Measurements from ENCODE around the gene NDUFS6. TPM values are rescaled to one million over a fixed set of nuclear protein-coding genes. Genes with fewer than 3 reads are reported as not detected.
"Not testable (repeated sequence)": the region's sequence is repeated elsewhere in the genome, so short reads cannot be mapped to it uniquely, and the experiment has no call there.

NDUFS6 gene
- total RNA-seq, 1 donor from 2014 or later: 69.2 TPM

DNA sequence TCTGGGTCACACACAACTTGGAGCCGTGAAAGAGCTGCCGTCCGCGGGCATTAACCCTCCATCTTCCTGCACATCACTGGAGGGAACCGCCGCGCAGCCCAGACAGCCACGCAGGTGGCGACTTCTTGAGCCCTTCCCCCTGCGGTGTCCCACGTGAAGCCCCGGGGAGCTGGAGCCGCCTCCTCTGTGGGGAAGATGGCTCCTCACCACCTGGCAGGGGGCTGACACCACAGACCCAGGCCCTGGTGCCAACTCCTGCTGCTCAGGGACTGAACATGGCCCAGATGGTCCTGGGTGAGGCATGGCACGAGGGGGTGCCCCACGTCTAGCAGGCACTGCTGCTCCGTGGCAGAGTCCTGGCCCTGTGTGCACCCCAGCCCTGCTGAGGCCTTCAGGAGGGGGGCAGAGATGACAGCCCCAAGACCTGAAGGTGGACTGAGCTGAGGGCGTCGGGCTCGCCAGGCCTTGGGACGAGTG lies 38.9 kb downstream of the NDUFS6 start:
- no peak for DNase-seq (ENCODE audit: low read depth)
- Histone ChIP-seq H3K36me3 (ENCODE audit: control insufficient read depth, insufficient read depth, low read length) (no peaks in the 10 kb centered on the region), H3K4me3 (ENCODE audit: low read depth, low read length) (no peak overlapping the region), H3K27me3 (ENCODE audit: control insufficient read depth, insufficient read depth, low read length) (peaks cover 20% of the 10 kb centered on the region)
- TF ChIP-seq, protein P1, sequence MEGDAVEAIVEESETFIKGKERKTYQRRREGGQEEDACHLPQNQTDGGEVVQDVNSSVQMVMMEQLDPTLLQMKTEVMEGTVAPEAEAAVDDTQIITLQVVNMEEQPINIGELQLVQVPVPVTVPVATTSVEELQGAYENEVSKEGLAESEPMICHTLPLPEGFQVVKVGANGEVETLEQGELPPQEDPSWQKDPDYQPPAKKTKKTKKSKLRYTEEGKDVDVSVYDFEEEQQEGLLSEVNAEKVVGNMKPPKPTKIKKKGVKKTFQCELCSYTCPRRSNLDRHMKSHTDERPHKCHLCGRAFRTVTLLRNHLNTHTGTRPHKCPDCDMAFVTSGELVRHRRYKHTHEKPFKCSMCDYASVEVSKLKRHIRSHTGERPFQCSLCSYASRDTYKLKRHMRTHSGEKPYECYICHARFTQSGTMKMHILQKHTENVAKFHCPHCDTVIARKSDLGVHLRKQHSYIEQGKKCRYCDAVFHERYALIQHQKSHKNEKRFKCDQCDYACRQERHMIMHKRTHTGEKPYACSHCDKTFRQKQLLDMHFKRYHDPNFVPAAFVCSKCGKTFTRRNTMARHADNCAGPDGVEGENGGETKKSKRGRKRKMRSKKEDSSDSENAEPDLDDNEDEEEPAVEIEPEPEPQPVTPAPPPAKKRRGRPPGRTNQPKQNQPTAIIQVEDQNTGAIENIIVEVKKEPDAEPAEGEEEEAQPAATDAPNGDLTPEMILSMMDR (IDR thresholded peaks at IDR 0.05; ENCODE audit: insufficient read depth, low read length, poor library complexity, severe bottlenecking): no peak

DNA sequence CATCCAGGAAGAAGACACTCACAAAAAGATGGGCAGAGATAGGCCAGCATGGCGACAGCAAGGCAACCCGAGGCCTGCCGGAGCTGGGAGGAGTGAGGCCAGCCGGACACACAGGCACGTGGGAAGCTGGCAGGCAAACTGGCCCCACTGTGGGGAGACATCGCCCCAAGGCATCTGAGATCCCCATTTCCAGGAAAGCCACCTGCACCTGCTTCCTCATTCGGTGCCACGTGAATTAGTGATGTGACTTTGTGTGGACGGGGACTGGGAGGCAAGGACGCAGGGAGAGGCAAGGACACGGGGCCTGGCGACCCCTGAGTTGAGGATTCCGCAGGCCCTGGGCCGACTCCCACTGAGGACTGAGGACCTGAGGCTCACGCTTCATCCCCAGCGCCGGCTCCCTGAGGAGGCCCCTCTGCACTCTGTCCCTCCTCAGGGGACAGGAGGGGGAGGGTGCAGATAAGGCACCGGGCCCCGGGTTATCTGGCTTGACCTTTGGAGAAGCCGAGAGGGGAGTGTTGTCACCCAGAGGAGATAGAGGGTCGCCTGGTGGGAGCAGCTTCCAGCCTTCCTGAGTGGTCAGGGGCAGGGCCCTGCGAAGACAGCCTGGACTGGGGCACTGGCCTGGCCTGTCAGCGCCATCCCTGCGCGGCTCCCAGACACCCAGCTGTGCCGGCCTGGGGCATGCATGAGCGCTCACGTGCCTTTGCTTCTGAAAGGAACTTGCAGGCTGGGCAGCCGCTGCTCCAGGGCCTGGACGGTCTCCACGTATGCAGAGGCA lies 39.7 kb downstream of the NDUFS6 start:
- DNase-seq (ENCODE audit: low read depth): no peak
- TF ChIP-seq, protein P1 (IDR thresholded peaks at IDR 0.05; ENCODE audit: insufficient read depth, low read length, poor library complexity, severe bottlenecking): no peak
- Histone ChIP-seq H3K36me3 (ENCODE audit: control insufficient read depth, insufficient read depth, low read length) (no peaks in the 10 kb centered on the region), H3K27me3 (ENCODE audit: control insufficient read depth, insufficient read depth, low read length) (peaks cover 16% of the 10 kb centered on the region), H3K4me3 (ENCODE audit: low read depth, low read length) (no peak overlapping the region)

DNA sequence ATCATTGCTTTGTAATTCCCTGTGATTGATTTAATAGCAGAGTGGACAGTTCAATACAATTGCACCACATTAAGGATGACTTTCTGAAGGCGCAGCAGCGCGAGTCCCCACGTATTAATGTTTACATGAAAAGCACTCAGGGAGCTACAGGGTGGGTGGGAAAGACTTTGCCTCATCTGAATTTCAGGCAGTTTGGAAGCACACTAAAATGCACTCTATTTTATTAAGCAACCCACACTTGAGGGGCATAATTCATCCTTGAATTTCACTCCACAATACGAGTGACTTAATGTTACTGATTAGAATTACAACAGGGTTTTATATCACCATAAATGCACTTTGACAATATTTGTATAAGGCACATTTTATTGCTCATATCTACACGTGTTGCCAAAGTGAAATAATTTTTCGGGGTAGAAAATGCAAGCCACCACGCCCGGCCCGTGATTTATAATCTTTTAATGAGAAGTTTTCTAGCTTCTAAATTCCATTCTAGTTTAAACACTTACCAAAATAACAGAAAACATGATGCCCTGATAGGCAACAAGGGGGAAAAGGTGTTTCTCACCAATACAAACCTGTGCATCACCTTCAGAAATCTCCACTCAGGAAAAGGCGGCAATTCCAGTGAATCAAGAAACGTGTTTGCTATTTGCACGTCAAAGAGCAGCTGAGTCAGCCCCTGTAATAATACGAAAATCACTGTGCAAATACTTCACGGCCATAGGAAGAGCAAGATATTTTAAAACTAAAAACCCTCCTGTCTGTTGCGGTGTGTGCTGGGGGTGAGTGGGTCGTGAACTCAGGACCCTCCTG lies 41.0 kb downstream of the NDUFS6 start:
- Histone ChIP-seq H3K36me3 (ENCODE audit: control insufficient read depth, insufficient read depth, low read length) (no peaks in the 10 kb centered on the region), H3K4me3 (ENCODE audit: low read depth, low read length) (no peak overlapping the region), H3K27me3 (ENCODE audit: control insufficient read depth, insufficient read depth, low read length) (peaks cover 22% of the 10 kb centered on the region)
- no peak for DNase-seq (ENCODE audit: low read depth)
- TF ChIP-seq, protein P1 (IDR thresholded peaks at IDR 0.05; ENCODE audit: insufficient read depth, low read length, poor library complexity, severe bottlenecking): no peak

DNA sequence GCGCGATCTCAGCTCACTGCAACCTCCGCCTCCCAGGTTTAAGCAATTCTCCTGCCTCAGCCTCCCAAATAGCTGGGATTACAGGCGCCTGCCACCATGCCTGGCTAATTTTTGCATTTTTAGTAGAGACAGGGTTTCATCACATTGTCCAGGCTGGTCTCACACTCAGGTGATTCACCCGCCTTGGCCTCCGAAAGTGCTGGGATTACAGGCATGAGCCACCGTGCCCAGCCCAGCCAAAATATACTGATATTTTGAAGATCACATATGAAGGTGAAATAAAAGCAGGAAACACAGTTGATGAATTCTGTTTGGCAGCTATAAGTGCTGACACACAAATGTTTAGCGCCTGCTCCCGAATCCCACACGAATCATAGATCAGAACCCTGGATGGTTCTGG lies 42.6 kb downstream of the NDUFS6 start:
- not testable (repeated sequence) for H3K36me3 ChIP-seq (ENCODE audit: control insufficient read depth, insufficient read depth, low read length); H3K4me3 ChIP-seq (ENCODE audit: low read depth, low read length); DNase-seq (ENCODE audit: low read depth)
- H3K27me3 ChIP-seq (ENCODE audit: control insufficient read depth, insufficient read depth, low read length): peaks cover 26% of the 10 kb centered on the region

DNA sequence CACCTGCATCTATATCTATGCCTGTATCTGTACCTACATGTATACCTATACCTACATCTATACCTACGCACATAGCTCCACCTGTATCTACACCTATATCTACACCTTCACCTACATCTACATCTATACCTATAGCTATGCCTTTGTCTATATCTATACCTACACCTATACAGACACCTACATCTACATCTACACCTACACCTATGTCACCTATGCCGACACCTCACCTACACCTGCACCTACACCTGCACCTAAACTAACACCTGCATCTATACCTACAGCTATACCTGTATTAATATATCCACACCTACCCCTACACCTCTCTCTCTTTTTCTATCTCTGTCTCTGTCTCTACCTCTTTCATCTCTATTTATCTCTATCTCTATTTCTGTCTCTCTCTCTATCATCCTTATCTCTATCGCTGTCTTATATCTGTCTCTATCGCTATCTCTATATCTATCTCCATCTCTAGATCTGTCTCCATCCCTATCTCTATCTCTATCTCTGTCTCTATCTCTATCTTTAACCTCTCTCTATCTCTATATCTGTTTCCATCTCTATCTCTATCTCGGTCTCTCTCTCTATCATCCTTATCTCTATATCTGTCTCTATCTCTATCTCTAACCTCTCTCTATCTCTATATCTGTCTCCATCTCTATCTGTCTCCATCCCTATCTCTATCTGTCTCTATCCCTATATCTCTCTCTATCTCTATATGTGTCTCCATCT lies 43.7 kb downstream of the NDUFS6 start:
- H3K27me3 ChIP-seq (ENCODE audit: control insufficient read depth, insufficient read depth, low read length): peaks cover 35% of the 10 kb centered on the region
- no peaks in the 10 kb centered on the region for H3K36me3 ChIP-seq (ENCODE audit: control insufficient read depth, insufficient read depth, low read length)
- TF ChIP-seq, protein P1 (IDR thresholded peaks at IDR 0.05; ENCODE audit: insufficient read depth, low read length, poor library complexity, severe bottlenecking): no peak
- no peak overlapping the region for H3K4me3 ChIP-seq (ENCODE audit: low read depth, low read length)
- no peak for DNase-seq (ENCODE audit: low read depth)

DNA sequence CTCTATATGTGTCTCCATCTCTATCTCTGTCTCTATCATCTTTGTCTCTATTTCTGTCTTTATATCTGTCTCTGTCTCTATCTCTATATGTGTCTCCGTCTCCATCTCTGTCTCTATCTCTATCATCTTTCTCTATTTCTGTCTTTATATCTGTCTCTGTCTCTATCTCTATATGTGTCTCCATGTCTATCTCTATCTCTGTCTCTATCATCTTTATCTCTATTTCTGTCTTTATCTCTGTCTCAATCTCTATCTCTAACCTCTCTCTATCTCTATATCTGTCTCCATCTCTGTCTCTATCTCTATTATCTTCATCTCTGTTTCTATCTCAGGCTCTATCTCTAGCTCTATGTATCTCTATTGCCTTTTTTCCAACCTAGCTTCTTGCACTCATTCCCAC lies 44.5 kb downstream of the NDUFS6 start:
- TF ChIP-seq, protein P1 (IDR thresholded peaks at IDR 0.05; ENCODE audit: insufficient read depth, low read length, poor library complexity, severe bottlenecking): no peak
- Histone ChIP-seq H3K27me3 (ENCODE audit: control insufficient read depth, insufficient read depth, low read length) (peaks cover 37% of the 10 kb centered on the region), H3K36me3 (ENCODE audit: control insufficient read depth, insufficient read depth, low read length) (no peaks in the 10 kb centered on the region), H3K4me3 (ENCODE audit: low read depth, low read length) (no peak overlapping the region)
- no peak for DNase-seq (ENCODE audit: low read depth)
